GM21825 (cell line): ENCODE data around the gene MED26.
"Not testable (repeated sequence)": the region's sequence is repeated elsewhere in the genome, so short reads cannot be mapped to it uniquely, and the experiment has no call there.

Source experiments
- ATAC-seq: cut with Tn5 transposase; IDR thresholded peaks from one replicate; pipeline ENCODE4 v1.9.1; 2021; ENCODE audit warnings: mild to moderate bottlenecking, moderate library complexity; ENCODE audit not compliant: unreplicated experiment

Gene MED26

DNA sequence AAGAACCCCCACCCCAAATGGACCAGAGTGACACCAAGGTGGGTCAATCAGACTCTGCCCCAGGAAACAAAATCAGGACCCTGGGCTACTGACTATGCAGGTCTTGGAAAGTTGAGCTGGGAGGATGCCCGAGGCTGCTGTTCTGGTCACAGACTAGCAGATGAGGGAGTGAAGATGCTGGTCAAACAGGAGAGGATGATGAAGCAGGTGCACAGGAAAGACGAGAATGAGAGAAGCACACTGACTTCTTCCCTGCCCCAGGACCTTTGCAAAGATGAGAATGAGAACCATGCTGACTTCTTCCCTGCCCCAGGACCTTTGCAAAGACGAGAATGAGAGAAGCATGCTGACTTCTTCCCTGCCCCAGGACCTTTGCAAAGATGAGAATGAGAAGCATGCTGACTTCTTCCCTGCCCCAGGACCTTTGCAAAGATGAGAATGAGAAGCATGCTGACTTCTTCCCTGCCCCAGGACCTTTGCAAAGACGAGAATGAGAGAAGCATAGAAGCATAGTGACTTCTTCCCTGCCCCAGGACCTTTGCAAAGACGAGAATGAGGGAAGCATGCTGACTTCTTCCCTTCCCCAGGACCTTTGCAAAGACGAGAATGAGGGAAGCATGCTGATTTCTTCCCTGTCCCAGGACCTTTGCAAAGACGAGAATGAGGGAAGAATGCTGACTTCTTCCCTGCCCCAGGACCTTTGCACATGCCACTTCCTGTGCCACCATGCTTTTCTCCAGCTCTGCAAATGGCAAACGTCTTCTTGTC is 23.6 kb upstream of the MED26 start:
- not testable (repeated sequence) for ATAC-seq

GRCh38 chr19:16650821-16651220 is 22.8 kb upstream of the MED26 start:
- no peak for ATAC-seq

DNA sequence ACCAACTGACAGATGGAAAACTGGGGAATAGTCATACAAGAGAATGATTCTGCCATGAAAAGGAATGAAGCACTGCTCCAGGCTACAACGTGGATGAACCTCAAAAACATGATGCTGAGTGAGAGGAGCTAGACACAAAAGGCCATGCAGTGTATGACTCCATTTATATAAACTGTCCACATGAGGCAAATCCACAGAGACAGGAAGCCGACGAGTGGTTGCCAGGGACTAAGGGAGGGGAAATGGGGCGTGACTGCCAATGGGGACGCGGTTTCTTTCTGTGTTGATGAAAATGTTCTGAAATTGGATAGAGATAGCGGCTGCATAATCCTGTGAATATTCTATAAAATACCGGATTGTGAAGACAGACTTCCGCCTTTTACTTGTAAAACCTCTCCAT is 21.7 kb upstream of the MED26 start:
- ATAC-seq = no peak

DNA sequence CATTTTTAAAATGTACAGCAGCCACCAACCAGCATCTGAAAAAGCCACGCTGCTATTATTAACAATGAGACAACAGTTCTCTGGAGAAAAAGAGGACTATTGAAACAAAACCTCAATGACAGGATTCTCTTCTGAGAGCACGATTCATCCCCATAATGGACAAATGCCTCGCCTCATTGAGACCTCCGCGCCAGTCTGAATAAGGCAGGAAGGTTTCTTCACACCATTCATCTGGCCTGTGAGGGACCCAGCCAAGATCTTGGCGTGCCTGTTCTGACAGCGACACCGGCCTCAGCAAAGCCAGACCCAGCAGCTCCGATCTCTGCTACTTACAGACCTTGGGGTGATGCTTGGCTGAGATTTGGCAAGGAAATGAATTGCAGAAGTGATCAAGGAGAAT is 17.1 kb upstream of the MED26 start:
- no peak for ATAC-seq

DNA sequence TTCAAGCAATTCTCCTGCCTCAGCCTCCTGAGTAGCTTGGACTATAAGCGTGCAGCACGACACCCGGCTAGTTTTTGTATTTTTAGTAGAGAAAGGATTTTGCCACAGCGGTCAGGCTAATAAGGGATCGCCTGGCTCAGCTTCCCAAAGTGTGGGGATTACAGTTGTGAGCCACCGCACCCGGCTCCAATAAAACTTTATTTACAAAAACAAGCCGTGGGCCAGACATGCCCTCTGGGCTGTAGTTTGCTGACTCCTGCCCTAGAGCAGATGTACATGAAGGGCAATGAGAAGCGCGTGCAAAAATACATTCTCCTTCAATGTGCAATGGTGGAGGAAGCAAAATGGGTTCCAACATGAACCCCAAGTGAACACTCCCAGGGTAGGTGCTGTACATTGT is 13.7 kb upstream of the MED26 start:
- no peak for ATAC-seq

DNA sequence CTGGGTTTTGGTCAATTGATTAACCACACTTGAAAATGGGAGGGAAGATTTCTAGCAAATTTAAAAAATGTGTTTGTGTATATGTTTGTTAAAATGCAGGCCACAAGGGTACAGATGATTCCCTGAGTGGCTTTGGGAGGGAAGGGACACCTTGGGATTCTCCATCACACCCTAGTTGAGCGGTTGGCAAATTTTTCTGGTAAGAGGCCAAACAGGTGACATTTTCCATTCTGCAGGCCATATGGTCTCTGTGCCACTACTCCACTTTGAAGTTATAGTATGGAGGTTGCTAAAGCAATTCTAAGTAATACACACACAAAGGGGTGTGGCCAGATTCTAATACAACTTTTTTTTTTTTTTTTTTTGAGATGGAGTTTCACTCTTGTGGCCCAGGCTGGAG is 12.9 kb upstream of the MED26 start:
- no peak for ATAC-seq

- ATAC-seq = no peak
These were observed 10.7 kb upstream of the MED26 start for GRCh38 chr19:16638666-16639065.

GRCh38 chr19:16637535-16637934 is 9.5 kb upstream of the MED26 start:
- ATAC-seq = no peak

- no peak for ATAC-seq
These were observed 3.5 kb upstream of the MED26 start for GRCh38 chr19:16631465-16631864.

- ATAC-seq = no peak
These were observed 1.1 kb upstream of the MED26 start for GRCh38 chr19:16628984-16629691.

GRCh38 chr19:16627928-16628182 is 149 bp downstream of the MED26 start:
- ATAC-seq = no peak

GRCh38 chr19:16627193-16627927 is 644 bp downstream of the MED26 start:
- peak; percentile 0 for ATAC-seq

DNA sequence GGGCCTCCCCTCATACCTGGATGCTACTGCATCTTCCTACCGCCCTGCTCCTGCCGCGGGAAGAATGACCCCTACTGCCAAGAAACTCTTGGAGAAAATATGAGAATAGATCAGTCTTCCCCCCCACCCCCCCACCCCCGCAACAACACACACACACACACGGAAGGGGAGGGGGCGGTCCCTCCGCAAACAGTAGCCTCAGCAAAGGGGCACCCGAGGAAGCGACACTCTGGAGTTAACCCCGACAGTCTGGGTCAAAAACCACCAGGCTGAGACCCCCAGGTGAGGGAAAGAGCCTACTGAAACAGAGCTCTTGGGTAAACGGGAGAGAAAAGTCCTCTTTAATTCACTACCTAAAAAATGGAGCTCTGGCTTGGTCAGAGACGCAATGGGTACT is 1.2 kb downstream of the MED26 start:
- ATAC-seq = no peak

GRCh38 chr19:16625163-16625958 is 2.6 kb downstream of the MED26 start:
- ATAC-seq = no peak

- ATAC-seq = no peak
These were observed 3.8 kb downstream of the MED26 start for GRCh38 chr19:16624236-16624635.

DNA sequence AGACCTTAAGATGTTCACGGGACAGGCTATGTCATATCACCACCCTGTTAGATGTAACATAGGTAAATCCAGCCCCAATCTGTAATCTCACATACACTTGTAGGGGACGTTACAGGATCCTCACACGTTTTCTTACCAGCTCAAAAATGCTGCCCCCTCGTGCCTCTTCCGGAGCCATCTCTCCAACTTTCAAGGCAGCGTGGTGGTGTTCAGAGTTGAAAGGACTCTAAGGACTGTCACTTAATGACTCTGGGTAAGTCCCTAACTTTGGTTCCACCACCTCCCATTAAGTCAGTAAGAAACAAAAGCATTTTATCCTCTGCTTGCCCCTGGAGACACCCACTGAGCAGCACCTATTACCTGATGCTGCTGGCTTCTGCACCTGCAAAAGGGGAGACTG is 4.4 kb downstream of the MED26 start:
- no peak for ATAC-seq

- no peak for ATAC-seq
These were observed 4.9 kb downstream of the MED26 start for GRCh38 chr19:16623066-16623465.

DNA sequence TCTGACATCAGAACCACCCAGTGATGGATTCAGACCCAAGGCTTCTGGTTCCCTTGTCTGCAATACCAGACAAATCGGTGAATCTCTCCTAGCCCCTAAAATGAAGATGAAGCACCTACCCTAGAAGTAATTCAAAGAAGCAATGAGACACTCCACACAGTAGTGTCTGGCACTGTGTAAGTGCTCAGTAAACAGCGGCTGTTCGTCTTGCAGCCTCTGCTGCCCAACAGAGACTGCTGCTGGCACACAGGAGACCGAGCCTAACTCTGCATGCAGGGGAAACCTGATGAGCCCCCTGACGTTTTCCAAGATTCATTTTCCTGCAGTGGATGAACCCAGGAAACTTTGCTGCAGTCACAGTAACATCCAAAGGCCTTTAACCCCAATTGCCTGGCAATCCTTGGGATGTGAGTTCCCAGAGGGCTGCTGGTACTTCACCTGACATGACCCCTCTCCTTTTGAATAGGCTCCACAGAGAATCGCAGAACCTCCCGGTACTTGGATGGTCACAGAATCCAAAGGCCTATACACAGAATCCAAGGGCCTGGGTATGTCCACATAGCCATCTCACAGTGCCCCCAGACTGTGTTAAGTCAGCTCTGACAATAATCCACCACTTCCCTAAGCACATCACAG is 6.7 kb downstream of the MED26 start:
- no peak for ATAC-seq

DNA sequence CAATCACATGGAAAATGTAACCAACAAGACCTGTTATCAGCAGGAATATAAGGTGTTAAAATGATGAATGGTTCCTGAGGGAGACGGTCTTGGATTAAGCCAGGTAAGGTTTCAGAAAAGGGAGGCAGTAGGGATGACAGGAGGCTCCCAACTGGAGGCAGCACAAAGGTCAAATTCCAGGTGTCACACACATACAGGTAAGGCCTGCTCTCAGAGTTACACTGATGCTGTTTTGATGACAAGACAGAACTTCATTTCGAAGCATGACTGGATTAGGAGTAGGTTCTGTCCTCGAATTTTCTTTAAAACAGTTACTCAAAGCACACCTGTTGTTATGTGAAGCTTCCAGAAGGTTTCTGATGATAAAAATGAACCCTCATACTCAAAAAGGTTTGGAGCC is 7.4 kb downstream of the MED26 start:
- ATAC-seq = no peak

DNA sequence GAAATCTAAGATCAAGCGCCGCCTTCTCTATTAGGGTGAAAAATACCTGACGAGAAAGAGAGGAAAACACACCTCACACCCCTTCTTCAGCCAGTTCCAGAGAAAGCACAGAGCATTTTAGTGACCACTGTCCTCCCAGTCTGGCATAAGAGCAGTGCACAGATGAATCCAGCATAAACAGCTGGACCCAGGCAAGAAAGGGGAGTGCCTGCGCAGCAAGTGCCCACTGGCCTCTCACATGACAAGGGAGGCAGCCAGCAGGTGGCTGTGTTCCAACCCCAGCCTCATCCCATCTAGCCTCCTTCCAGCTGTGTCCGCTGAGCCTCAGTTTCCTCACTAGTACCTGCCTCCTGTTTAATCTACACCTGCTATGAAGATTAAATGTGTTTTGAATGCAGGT is 8.0 kb downstream of the MED26 start:
- no peak for ATAC-seq

DNA sequence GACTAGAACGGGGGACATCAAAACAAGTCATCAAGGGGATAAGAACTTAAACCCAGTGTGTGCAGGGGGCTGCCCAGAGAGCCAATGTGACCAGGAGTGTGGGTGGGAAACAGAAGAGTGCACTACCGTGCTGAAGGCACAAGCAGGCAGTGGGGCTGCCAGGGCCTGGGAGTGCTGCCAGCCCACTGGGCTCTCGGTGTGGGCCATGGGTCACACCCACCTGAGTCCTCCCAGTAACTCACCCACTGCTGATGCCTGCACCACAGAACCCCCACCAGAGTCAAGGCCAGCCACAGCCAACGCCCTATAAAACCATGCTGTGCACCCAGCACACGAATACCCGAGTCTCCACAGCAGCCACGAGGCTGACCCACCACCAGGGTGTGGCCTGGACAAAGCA is 8.5 kb downstream of the MED26 start:
- ATAC-seq = no peak
